ENCODE results near the gene CGGBP1. TPM values are rescaled to one million over a fixed set of nuclear protein-coding genes. Genes with fewer than 3 reads are reported as not detected.

The CGGBP1 gene
- total RNA-seq, 1 experiment from 2014 or later, result 96.6 TPM

DNA sequence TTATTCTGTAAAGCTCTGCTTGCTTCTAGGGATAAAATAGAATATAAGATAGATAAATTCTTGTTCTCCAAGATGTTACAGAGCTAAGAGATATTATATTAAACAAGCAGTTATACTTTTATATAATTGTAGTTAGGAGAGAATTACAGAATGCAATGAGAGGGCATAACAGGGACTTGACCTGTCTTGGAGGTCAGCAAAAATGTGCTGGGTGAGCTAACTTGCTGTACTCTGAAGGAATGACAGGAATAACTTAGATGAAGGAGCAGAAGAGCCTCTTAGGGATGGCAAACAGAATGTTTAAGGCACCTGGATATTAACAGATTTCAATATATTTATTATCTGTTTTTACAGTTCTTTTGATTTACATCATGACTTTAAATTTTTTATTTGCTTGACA, 33.5 kb upstream of the CGGBP1 start:
- ChIA-PET POLR2A (interaction anchor here (1.5 kb wide), 1 partner anchor 10 kb away, joined by 3 read pairs; no protein-coding TSS in a partner anchor), CTCF (interaction anchor here (0.5 kb wide), 1 partner anchor 1055 kb away, joined by 3 read pairs; no protein-coding TSS in a partner anchor)
- Mint-ChIP-seq H3K9me3 (ENCODE audit: unreplicated experiment) (no peaks in the 10 kb centered on the region), H3K36me3 (ENCODE audit: insufficient read depth, unreplicated experiment) (peaks cover 24% of the 10 kb centered on the region), H3K27me3 (ENCODE audit: insufficient read depth, unreplicated experiment) (no peaks in the 10 kb centered on the region), H3K27ac (ENCODE audit: low read depth, unreplicated experiment) (no peak overlapping the region), H3K4me3 (ENCODE audit: unreplicated experiment) (no peak overlapping the region), H3K4me1 (ENCODE audit: insufficient read depth, unreplicated experiment) (no peaks in the 10 kb centered on the region)
- BruUV-seq (replicated peaks), result no TSS peak
- intact Hi-C loops (cut with micrococcal nuclease), result no loop called here
- no peak for DNase-seq (ENCODE audit: unreplicated experiment)
- TF ChIP-seq, protein P1, sequence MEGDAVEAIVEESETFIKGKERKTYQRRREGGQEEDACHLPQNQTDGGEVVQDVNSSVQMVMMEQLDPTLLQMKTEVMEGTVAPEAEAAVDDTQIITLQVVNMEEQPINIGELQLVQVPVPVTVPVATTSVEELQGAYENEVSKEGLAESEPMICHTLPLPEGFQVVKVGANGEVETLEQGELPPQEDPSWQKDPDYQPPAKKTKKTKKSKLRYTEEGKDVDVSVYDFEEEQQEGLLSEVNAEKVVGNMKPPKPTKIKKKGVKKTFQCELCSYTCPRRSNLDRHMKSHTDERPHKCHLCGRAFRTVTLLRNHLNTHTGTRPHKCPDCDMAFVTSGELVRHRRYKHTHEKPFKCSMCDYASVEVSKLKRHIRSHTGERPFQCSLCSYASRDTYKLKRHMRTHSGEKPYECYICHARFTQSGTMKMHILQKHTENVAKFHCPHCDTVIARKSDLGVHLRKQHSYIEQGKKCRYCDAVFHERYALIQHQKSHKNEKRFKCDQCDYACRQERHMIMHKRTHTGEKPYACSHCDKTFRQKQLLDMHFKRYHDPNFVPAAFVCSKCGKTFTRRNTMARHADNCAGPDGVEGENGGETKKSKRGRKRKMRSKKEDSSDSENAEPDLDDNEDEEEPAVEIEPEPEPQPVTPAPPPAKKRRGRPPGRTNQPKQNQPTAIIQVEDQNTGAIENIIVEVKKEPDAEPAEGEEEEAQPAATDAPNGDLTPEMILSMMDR (IDR thresholded peaks at IDR 0.05; ENCODE audit: unreplicated experiment), result no peak

DNA sequence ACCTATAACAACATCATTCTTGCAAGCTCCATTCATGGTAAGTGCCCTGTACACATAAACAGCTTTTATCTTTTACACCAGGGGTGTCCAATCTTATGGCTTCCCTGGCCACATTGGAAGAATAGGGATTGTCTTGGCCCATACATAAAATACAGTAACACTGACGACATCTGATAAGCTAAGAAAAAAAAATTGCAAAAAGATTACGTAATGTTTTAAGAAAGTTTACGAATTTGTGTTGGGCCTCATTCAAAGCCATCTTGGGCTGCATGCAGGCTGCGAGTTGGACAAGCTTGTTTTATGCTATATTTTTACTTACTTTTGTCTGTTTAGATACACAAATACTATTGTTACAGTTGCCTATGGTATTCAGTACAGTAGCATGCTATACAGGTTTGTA, 31.9 kb upstream of the CGGBP1 start:
- H3K36me3 Mint-ChIP-seq (ENCODE audit: insufficient read depth, unreplicated experiment), result peaks cover 16% of the 10 kb centered on the region
- CTCF ChIA-PET, result interaction anchor here (0.6 to 1.9 kb wide), 4 partner anchors 22 to 118 kb away, joined by 3 to 8 read pairs (median 4); no protein-coding TSS in a partner anchor
- POLR2A ChIA-PET, result interaction anchor here (0.6 to 1.0 kb wide), 2 partner anchors 31 to 1262 kb away, joined by 3 read pairs; no protein-coding TSS in a partner anchor

DNA sequence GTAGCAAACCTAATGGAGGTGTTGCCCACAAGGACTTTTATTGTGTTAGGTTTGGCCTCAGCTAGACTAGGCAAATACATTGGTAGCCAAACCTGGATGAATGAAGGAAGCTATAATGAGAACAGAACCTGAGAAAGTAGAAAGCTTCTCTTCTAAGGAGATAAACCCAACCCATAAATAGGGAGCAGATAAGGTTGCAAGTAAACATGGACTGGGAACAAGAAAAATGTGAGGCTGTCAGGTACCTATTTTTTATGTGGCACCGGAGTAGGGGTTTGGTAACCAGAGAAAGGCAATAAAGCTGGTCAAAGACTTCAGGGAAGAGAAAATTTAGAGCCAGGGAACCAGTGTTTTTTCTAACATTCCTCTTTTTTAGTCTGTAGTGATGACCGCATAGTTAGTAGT, 25.3 kb upstream of the CGGBP1 start:
- Mint-ChIP-seq H3K36me3 (ENCODE audit: insufficient read depth, unreplicated experiment) (peaks cover 24% of the 10 kb centered on the region), H3K27ac (ENCODE audit: low read depth, unreplicated experiment) (no peak overlapping the region), H3K9me3 (ENCODE audit: unreplicated experiment) (no peaks in the 10 kb centered on the region), H3K27me3 (ENCODE audit: insufficient read depth, unreplicated experiment) (no peaks in the 10 kb centered on the region), H3K4me3 (ENCODE audit: unreplicated experiment) (no peak overlapping the region), H3K4me1 (ENCODE audit: insufficient read depth, unreplicated experiment) (peaks cover 11% of the 10 kb centered on the region)
- intact Hi-C loops (cut with micrococcal nuclease), result no loop called here
- ChIA-PET POLR2A (interaction anchor here (1.4 kb wide), 1 partner anchor 25 kb away, joined by 4 read pairs; the partner anchor contains the start of genes CGGBP1 and ZNF654), CTCF (no interaction called here)
- TF ChIP-seq, protein P1 (IDR thresholded peaks at IDR 0.05; ENCODE audit: unreplicated experiment), result no peak
- no TSS peak for BruUV-seq (replicated peaks)
- DNase-seq (ENCODE audit: unreplicated experiment), result no peak

More for the DNA sequence above, 31.9 kb upstream of the CGGBP1 start:
- intact Hi-C loops (cut with micrococcal nuclease), result no loop called here
- Mint-ChIP-seq H3K27ac (ENCODE audit: low read depth, unreplicated experiment) (no peak overlapping the region), H3K27me3 (ENCODE audit: insufficient read depth, unreplicated experiment) (no peaks in the 10 kb centered on the region), H3K9me3 (ENCODE audit: unreplicated experiment) (no peaks in the 10 kb centered on the region), H3K4me3 (ENCODE audit: unreplicated experiment) (no peak overlapping the region), H3K4me1 (ENCODE audit: insufficient read depth, unreplicated experiment) (no peaks in the 10 kb centered on the region)
- DNase-seq (ENCODE audit: unreplicated experiment), result no peak
- TF ChIP-seq, protein P1 (IDR thresholded peaks at IDR 0.05; ENCODE audit: unreplicated experiment), result no peak
- BruUV-seq (replicated peaks), result no TSS peak

DNA sequence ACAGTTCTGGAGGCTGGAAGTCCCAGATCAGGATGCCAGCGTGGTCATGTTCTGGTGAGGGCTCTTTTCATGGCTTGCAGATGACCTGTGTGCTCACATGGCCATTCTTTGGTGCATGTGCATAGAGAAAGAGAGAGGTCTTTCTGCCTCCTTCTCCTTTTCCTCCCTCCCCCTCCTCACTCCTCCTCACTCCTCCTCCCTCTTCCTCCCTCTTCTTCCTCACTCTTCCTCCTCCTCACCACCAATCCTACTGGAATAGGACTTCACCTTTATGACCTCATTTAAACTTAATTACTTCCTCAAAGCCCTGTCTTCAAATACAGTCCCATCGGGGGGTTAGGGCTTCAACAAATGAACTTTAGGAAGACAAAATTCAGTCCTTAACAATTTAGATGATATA, 24.0 kb upstream of the CGGBP1 start:
- BruUV-seq (replicated peaks), result no TSS peak
- H3K27ac Mint-ChIP-seq (ENCODE audit: low read depth, unreplicated experiment), result no peak overlapping the region
- peaks cover 14% of the 10 kb centered on the region for H3K36me3 Mint-ChIP-seq (ENCODE audit: insufficient read depth, unreplicated experiment)
- H3K27me3 Mint-ChIP-seq (ENCODE audit: insufficient read depth, unreplicated experiment), result no peaks in the 10 kb centered on the region
- TF ChIP-seq, protein P1 (IDR thresholded peaks at IDR 0.05; ENCODE audit: unreplicated experiment), result no peak
- peaks cover 11% of the 10 kb centered on the region for H3K4me1 Mint-ChIP-seq (ENCODE audit: insufficient read depth, unreplicated experiment)
- ChIA-PET POLR2A (interaction anchor here (1.0 kb wide), 1 partner anchor 24 kb away, joined by 3 read pairs; the partner anchor contains the start of genes CGGBP1 and ZNF654), CTCF (interaction anchor here (1.6 kb wide), 1 partner anchor 45 kb away, joined by 4 read pairs; no protein-coding TSS in a partner anchor)
- H3K9me3 Mint-ChIP-seq (ENCODE audit: unreplicated experiment), result no peaks in the 10 kb centered on the region
- no peak overlapping the region for H3K4me3 Mint-ChIP-seq (ENCODE audit: unreplicated experiment)
- no peak for DNase-seq (ENCODE audit: unreplicated experiment)
- intact Hi-C loops (cut with micrococcal nuclease), result no loop called here
